Activated T-cell treated with anti-CD3 and anti-CD28 coated beads, Interleukin-2, amount 50 U/mL, for 1 hour (primary cell): ENCODE measurements around the gene PLXNA2.

Experiments used
- DNase-seq: peaks from one replicate; pipeline ENCODE4 v3.0.0-alpha.2; 2020

Gene PLXNA2

GRCh38 chr1:208157769-208158168 is 86.4 kb downstream of the PLXNA2 start:
- no peak for DNase-seq

GRCh38 chr1:208156741-208157140 is 87.4 kb downstream of the PLXNA2 start:
- DNase-seq: no peak

GRCh38 chr1:208156310-208156709 is 87.9 kb downstream of the PLXNA2 start:
- no peak for DNase-seq

GRCh38 chr1:208154679-208155642 is 89.2 kb downstream of the PLXNA2 start:
- DNase-seq: no peak

GRCh38 chr1:208154040-208154439 is 90.1 kb downstream of the PLXNA2 start:
- DNase-seq: no peak

- DNase-seq: no peak
These were observed 90.8 kb downstream of the PLXNA2 start for GRCh38 chr1:208153386-208153785.

GRCh38 chr1:208151728-208152598 is 92.2 kb downstream of the PLXNA2 start:
- DNase-seq: no peak

GRCh38 chr1:208150833-208151458 is 93.2 kb downstream of the PLXNA2 start:
- DNase-seq: no peak

- DNase-seq: no peak
These were observed 94.2 kb downstream of the PLXNA2 start for GRCh38 chr1:208149776-208150514.

- no peak for DNase-seq
These were observed 95.0 kb downstream of the PLXNA2 start for GRCh38 chr1:208149213-208149612.

- no peak for DNase-seq
These were observed 95.8 kb downstream of the PLXNA2 start for GRCh38 chr1:208148380-208148779.

GRCh38 chr1:208146650-208147049 is 97.5 kb downstream of the PLXNA2 start:
- DNase-seq: no peak

- DNase-seq: no peak
These were observed 99.0 kb downstream of the PLXNA2 start for GRCh38 chr1:208145167-208145566.

GRCh38 chr1:208142590-208143382 is 101.4 kb downstream of the PLXNA2 start:
- DNase-seq: no peak

GRCh38 chr1:208141610-208142192 is 102.5 kb downstream of the PLXNA2 start:
- DNase-seq: no peak

- DNase-seq: no peak
These were observed 104.6 kb downstream of the PLXNA2 start for GRCh38 chr1:208139434-208140045.

GRCh38 chr1:208137193-208137592 is 107.0 kb downstream of the PLXNA2 start:
- no peak for DNase-seq

GRCh38 chr1:208136459-208137182 is 107.6 kb downstream of the PLXNA2 start:
- no peak for DNase-seq

GRCh38 chr1:208135354-208135753 is 108.8 kb downstream of the PLXNA2 start:
- DNase-seq: no peak

GRCh38 chr1:208134491-208134890 is 109.7 kb downstream of the PLXNA2 start:
- no peak for DNase-seq
